ENCODE measurements around the gene CDO1.

GRCh38 chr5:115850744-115851416 lies 34.4 kb upstream of the CDO1 start:
- TF ChIP-seq CTCF (IDR thresholded peaks at IDR 0.05) (no peak), POLR2A (IDR thresholded peaks at IDR 0.05) (no peak)
